Stimulated activated CD8-positive, alpha-beta memory T cell treated with anti-CD3 and anti-CD28 coated beads, Interleukin-4, amount 100 ng/mL, for 4 hours (primary cell): ENCODE results near the gene EFNA2.

Source experiments
- DNase-seq, 2 donors: peaks; one replicate each; pipeline ENCODE4 v3.0.0-alpha.2; 2020; ENCODE audit warnings: low read depth in 2 of 2, low spot score in 1 of 2

Gene EFNA2

DNA sequence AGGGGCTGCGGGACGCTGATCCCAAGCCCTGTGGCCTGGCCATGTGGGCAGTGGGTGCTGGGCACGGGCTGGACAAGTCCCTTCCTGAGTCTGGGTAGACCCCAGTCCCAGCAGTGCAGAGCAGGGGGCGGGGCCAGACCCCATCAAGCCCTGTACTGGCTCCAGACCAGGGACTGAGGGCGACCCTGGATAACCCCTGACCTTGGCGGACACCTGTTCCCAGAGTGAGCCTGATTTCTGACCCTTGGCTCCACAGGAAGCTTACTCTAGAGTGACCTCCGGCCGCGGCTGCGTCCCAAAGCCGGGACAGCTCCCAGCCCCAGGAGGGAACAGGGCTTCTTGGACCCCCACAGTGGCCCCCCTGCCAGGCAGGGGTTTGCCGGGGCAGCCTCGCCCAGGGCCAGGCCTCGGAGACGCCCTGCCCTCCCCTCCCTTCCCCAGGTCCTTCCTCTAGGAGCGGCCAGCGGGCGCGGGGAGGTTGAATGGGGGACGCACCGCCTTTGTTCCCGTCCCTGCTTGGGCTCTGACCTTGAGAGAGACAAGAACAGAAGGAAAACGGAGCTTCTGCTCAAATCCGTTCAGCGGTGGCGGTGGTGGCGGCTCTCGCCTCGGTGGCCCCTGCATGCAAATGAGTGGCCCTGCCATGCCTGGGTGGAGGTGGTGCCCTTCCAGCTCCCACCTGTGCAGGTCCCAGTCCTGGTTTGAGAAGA lies 2.3 kb upstream of the EFNA2 start:
- no peak for DNase-seq

GRCh38 chr19:1283917-1284292 lies 1.8 kb upstream of the EFNA2 start:
- DNase-seq = no peak

- DNase-seq = no peak
Measured at GRCh38 chr19:1284293-1284978, 1.2 kb upstream of the EFNA2 start.

GRCh38 chr19:1284979-1285736 lies 515 bp upstream of the EFNA2 start:
- no peak for DNase-seq

- no peak for DNase-seq
Measured at GRCh38 chr19:1286487-1287353, 1.0 kb downstream of the EFNA2 start.

DNA sequence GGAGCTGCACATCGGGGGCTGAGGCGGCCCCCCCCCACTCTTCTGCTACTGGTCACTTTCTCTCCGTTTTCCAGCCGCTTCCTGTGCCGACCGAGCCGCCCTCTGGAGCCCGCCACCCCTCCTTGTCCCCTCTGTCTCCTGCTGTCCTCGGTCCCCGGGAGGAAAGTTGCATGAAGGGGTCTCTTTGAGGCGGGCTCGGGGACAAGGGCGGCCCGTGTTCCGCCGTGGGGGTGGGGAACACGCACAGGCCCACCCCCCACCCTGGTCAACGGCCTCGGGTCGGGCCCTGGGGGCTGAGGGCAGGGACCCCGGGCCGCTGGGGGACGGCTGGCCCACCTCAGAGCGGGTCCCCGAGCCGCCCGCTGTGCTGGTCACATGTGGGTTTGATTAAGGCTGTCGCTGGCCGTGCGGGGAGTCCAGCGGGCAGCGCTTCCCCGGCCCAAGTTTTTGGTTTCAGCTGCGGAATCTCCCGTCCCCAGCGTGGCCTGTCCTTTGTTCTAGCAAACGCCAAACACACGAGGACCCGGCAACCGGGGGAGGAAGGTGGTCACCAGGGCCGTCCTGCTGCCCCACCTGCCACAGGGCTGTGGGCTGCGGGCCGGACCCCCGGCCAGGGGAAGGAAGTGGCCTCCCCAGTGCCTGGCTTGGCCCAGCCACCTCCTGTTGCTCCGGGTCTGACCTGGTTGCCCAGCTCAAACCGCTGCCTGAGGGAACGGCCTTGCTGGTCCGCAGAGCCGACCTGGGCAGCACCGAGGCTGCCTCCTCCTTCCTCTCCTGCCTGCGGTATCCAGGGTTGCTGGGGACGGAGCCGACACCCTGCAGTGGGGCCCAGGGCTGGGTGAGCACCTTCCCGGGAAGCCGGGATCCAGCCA lies 1.9 kb downstream of the EFNA2 start:
- no peak for DNase-seq

DNA sequence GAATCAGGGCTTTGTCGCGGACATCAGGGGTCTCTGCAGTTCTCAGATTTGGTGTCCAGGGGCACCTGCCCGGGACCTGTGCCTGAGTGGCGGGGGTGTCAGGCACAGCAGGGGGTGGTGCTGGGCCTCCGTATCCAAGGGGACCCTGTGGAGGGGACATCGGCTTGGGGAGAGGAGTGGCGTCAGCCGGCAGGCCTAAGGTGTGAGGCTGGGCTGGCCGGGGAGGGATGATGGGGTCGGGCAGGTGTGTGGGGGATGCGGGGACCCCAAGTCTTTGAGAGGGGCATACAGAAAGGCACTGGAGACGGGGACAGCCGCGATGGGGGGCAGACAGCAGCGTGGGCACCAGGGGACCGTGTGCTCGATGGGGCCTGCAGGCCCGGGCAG lies 2.5 kb downstream of the EFNA2 start:
- DNase-seq = no peak

GRCh38 chr19:1288833-1289685 lies 3.4 kb downstream of the EFNA2 start:
- DNase-seq = no peak

- DNase-seq = no peak
Measured at GRCh38 chr19:1289686-1290025, 4.0 kb downstream of the EFNA2 start.

GRCh38 chr19:1290196-1290702 lies 4.6 kb downstream of the EFNA2 start:
- DNase-seq = no peak

GRCh38 chr19:1290703-1291651 lies 5.3 kb downstream of the EFNA2 start:
- DNase-seq = no peak

- no peak for DNase-seq
Measured at GRCh38 chr19:1291761-1292418, 6.2 kb downstream of the EFNA2 start.

GRCh38 chr19:1292419-1293151 lies 6.9 kb downstream of the EFNA2 start:
- DNase-seq = no peak

GRCh38 chr19:1293782-1294604 lies 8.3 kb downstream of the EFNA2 start:
- no peak for DNase-seq

DNA sequence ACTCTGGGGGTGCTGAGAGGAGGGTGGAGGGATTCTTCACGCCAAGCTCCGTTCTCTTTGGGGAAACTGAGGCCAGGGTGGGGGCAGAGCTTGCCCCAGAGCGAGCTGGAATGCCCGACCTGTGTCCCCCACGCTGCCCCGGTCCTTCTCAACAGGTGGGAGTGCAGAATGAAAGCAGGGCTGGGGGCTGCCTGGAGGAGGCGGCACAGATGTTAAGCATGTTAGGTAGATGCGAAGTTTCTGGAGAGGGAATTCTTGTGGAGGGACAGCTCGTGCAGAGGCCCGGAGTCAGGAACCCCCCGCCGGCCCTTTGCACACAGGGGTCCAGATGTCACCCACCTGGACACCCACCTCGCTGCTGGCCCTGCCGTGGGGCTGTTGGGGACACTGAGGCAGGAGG lies 9.0 kb downstream of the EFNA2 start:
- DNase-seq = no peak
